Neural cell (in vitro differentiated cells): ENCODE measurements around the gene TNNT3.

Source experiments
- EP300 ChIP-seq: fragments of 450-650 bp; conservative IDR thresholded peaks from 2 replicates; pipeline ENCODE4 v1.6.1; 2014; ENCODE audit warnings: antibody characterized with exemption, mild to moderate bottlenecking, moderate library complexity; ENCODE audit not compliant: poor library complexity, severe bottlenecking
- RAD21 ChIP-seq: fragments of 450-650 bp; conservative IDR thresholded peaks from 2 replicates; pipeline ENCODE4 v1.6.1; 2014; ENCODE audit warnings: antibody characterized with exemption, mild to moderate bottlenecking, moderate library complexity

GRCh38 chr11:1967641-1968225, 48.2 kb downstream of the TNNT3 start:
- TF ChIP-seq RAD21 (no peak), EP300 (no peak)
